Neural progenitor cell (in vitro differentiated cells): ENCODE measurements around the gene WIZ. TPM values are rescaled to one million over a fixed set of nuclear protein-coding genes. Genes with fewer than 3 reads are reported as not detected.

Experiments used
- DNase-seq: peaks from one replicate; pipeline ENCODE4 v3.0.0-alpha.2; 2016; ENCODE audit warnings: low spot score
- H2AFZ ChIP-seq: fragments of 200-600 bp; sonication (generic); replicated peaks from 2 replicates; pipeline ENCODE4 v1.6.1; 2016; ENCODE audit warnings: antibody characterized with exemption
- H3F3A ChIP-seq: fragments of 200-600 bp; sonication (generic); 2 replicates; pipeline ENCODE4 v1.6.1; 2016; ENCODE audit warnings: antibody characterized with exemption, low read depth
- H3K27ac ChIP-seq: fragments of 200-600 bp; sonication (generic); 2 replicates; pipeline ENCODE4 v1.5.1; 2016; ENCODE audit warnings: mild to moderate bottlenecking
- H3K27me3 ChIP-seq: fragments of 200-600 bp; sonication (generic); 2 replicates; pipeline ENCODE4 v1.6.1; 2016; ENCODE audit warnings: mild to moderate bottlenecking, moderate library complexity
- H3K36me3 ChIP-seq: fragments of 200-600 bp; sonication (generic); 2 replicates; pipeline ENCODE4 v1.5.1; 2016
- H3K4me1 ChIP-seq: fragments of 200-600 bp; sonication (generic); 2 replicates; pipeline ENCODE4 v1.6.1; 2016; ENCODE audit warnings: mixed run types
- H3K4me2 ChIP-seq: fragments of 200-600 bp; sonication (generic); 2 replicates; pipeline ENCODE4 v1.6.1; 2016
- H3K4me3 ChIP-seq: fragments of 200-600 bp; sonication (generic); 2 replicates; pipeline ENCODE4 v1.5.1; 2016
- H3K79me2 ChIP-seq: fragments of 200-600 bp; sonication (generic); 2 replicates; pipeline ENCODE4 v1.6.1; 2016; ENCODE audit warnings: low read depth
- H3K9ac ChIP-seq: fragments of 200-600 bp; sonication (generic); 2 replicates; pipeline ENCODE4 v1.6.1; 2016
- H3K9me3 ChIP-seq: fragments of 200-600 bp; sonication (generic); 2 replicates; pipeline ENCODE4 v1.5.1; 2016; ENCODE audit warnings: low read depth
- H4K20me1 ChIP-seq: fragments of 200-600 bp; sonication (generic); 2 replicates; pipeline ENCODE4 v1.6.1; 2016; ENCODE audit warnings: low read depth
- H3K27ac Mint-ChIP-seq: 3 replicates; pipeline ENCODE4 v1.8.0; 2021; ENCODE audit warnings: mixed read lengths
- H3K27me3 Mint-ChIP-seq: 2 replicates; pipeline ENCODE4 v1.8.0; 2022; ENCODE audit warnings: low read depth, mild to moderate bottlenecking, inconsistent platforms, moderate library complexity, mixed read lengths; ENCODE audit not compliant: insufficient read depth
- H3K36me3 Mint-ChIP-seq: 3 replicates; pipeline ENCODE4 v1.8.0; 2021; ENCODE audit warnings: mixed read lengths
- H3K4me1 Mint-ChIP-seq: 3 replicates; pipeline ENCODE4 v1.8.0; 2021; ENCODE audit warnings: mixed read lengths
- H3K4me3 Mint-ChIP-seq: 3 replicates; pipeline ENCODE4 v1.8.0; 2021; ENCODE audit warnings: mild to moderate bottlenecking, moderate library complexity, mixed read lengths
- H3K9me3 Mint-ChIP-seq: 3 replicates; pipeline ENCODE4 v1.8.0; 2020; ENCODE audit warnings: mixed read lengths
- CTCF ChIP-seq: fragments of 200-600 bp; sonication (generic); IDR thresholded peaks from 2 replicates; pipeline ENCODE4 v1.5.1; 2017; ENCODE audit warnings: antibody characterized with exemption, mild to moderate bottlenecking
- EZH2 ChIP-seq: fragments of 200-600 bp; sonication (generic); IDR thresholded peaks from 2 replicates; pipeline ENCODE4 v1.6.1; 2017; ENCODE audit warnings: antibody characterized with exemption, mild to moderate bottlenecking, moderate library complexity
- EZH2phosphoT487 ChIP-seq: fragments of 200-600 bp; sonication (generic); IDR thresholded peaks from 2 replicates; pipeline ENCODE4 v1.6.1; 2017; ENCODE audit warnings: antibody characterized with exemption
- total RNA-seq: library from RNA; depleted of rRNA; stranded (reverse); fragments of >200 nt; gene quantifications from 2 replicates; pipeline ENCODE4 v1.2.3, GENCODE V29; 2015; ENCODE audit warnings: low replicate concordance

Gene WIZ
- total RNA-seq, 1 donor from 2014 or later = 9.1 TPM

DNA sequence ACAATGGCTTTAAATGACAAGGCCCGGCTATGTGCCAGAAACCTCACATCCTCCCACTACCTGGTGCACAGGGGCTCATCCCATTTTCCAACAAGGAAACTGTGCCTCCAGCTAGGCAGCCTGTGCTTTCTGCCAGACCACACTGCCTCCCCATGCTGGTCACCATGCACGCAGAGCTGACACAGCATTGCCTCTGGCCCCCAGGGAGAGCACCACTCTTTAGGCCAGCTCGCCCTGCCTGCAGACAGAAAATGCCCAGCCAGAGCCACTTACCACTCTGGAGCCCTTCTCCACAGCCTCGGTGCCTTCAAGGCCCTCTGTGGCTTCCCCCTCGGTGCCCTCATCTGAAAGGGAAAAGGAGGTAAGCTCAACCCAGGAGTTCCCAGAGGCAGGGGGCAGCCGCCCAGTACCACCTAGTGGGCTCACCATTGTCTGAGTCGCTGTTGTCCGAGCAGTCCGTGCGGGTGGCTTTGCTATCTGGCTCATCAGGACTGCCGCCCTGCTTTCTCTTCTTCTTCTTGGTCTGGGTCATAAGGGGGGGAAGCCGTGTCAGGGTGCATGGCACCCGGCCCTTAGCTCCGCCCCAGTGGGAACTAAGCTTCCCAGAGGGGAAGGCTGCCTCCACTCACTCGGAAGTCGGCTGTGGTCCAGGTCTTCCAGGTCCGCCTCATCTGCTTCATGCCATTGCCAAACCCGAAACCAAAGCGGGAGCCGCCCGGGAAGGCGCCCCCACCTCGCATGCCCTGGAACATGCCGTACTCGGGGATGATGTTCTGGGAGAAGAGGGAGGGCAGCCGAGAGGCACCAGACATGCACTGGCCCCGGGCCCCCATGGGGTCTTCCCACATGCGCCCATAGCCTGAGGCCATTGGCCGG is 49.0 kb downstream of the WIZ start:
- H3K36me3 Mint-ChIP-seq = peaks cover 28% of the 10 kb centered on the region
- Histone ChIP-seq H4K20me1 (peaks cover 74% of the 10 kb centered on the region), H3K4me3 (no peak overlapping the region), H3K27me3 (no peaks in the 10 kb centered on the region), H3K9ac (no peak overlapping the region), H3K27ac (no peak overlapping the region), H3K36me3 (no peaks in the 10 kb centered on the region), H3F3A (no peaks in the 10 kb centered on the region), H2AFZ (no peak overlapping the region), H3K4me2 (no peak overlapping the region), H3K79me2 (peaks cover 71% of the 10 kb centered on the region), H3K4me1 (peaks cover 10% of the 10 kb centered on the region), H3K9me3 (no peaks in the 10 kb centered on the region)
- no peak for TF ChIP-seq EZH2phosphoT487
- TF ChIP-seq EZH2 = no peak
- no peak for TF ChIP-seq CTCF
- DNase-seq = no peak
- H3K9me3 Mint-ChIP-seq = no peaks in the 10 kb centered on the region
- no peak overlapping the region for H3K27ac Mint-ChIP-seq
- peaks cover 8% of the 10 kb centered on the region for H3K27me3 Mint-ChIP-seq
- peaks cover 10% of the 10 kb centered on the region for H3K4me1 Mint-ChIP-seq
- no peak overlapping the region for H3K4me3 Mint-ChIP-seq

DNA sequence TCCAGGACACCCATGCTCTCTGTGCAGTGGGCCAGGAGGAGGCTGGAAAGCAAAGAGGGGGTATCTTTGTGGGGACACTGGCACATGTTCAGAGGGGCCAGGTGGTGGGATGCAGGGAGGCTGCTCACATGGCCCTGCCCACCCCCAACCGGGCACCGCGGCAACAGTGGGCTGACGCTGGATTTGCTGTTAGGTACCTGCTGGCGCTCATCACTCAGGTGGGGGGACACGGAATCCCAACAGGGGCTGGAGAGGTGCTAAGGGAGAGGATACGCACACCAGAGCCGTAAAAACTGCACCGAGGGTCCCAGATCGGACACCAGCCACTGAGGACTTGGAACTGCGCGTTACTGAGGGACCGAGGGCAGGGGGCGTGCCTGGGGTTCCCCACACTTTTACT is 50.1 kb downstream of the WIZ start:
- Histone ChIP-seq H2AFZ (no peak overlapping the region), H3K9me3 (no peaks in the 10 kb centered on the region), H3K4me3 (no peak overlapping the region), H3K36me3 (no peaks in the 10 kb centered on the region), H3K4me1 (peaks cover 2% of the 10 kb centered on the region), H3F3A (peaks cover 2% of the 10 kb centered on the region), H3K27ac (no peak overlapping the region), H4K20me1 (peaks cover 62% of the 10 kb centered on the region), H3K9ac (no peak overlapping the region), H3K4me2 (no peak overlapping the region), H3K27me3 (no peaks in the 10 kb centered on the region), H3K79me2 (peaks cover 64% of the 10 kb centered on the region)
- no peak overlapping the region for H3K27ac Mint-ChIP-seq
- peaks cover 5% of the 10 kb centered on the region for H3K4me1 Mint-ChIP-seq
- H3K27me3 Mint-ChIP-seq = peaks cover 8% of the 10 kb centered on the region
- H3K4me3 Mint-ChIP-seq = no peak overlapping the region
- H3K36me3 Mint-ChIP-seq = peaks cover 28% of the 10 kb centered on the region
- no peak for DNase-seq
- TF ChIP-seq CTCF = no peak
- no peak for TF ChIP-seq EZH2
- TF ChIP-seq EZH2phosphoT487 = no peak
- no peaks in the 10 kb centered on the region for H3K9me3 Mint-ChIP-seq

DNA sequence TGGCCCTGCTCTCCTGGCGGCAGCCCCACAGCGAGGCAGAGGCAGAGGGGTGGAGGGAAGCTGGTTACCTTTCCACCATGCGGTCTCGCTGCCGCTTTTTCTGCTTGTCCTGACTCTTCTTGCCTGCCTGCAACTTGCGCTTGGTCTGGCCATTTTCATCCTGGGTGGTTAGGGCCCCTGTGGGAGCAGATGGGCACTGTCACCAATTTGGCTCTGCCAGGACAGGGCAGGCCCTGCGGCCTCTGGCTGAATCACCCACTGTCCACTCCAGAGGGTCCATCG is 50.6 kb downstream of the WIZ start:
- Histone ChIP-seq H3K4me3 (no peak overlapping the region), H4K20me1 (peaks cover 58% of the 10 kb centered on the region), H3K79me2 (peaks cover 64% of the 10 kb centered on the region), H3K4me1 (no peaks in the 10 kb centered on the region), H3K9me3 (no peaks in the 10 kb centered on the region), H3K27ac (no peak overlapping the region), H3F3A (peaks cover 5% of the 10 kb centered on the region), H2AFZ (no peak overlapping the region), H3K4me2 (no peak overlapping the region), H3K36me3 (no peaks in the 10 kb centered on the region), H3K27me3 (no peaks in the 10 kb centered on the region), H3K9ac (no peak overlapping the region)
- Mint-ChIP-seq H3K27me3 (peaks cover 8% of the 10 kb centered on the region), H3K9me3 (no peaks in the 10 kb centered on the region), H3K4me3 (no peak overlapping the region), H3K4me1 (peaks cover under 1% of the 10 kb centered on the region), H3K36me3 (peaks cover 28% of the 10 kb centered on the region), H3K27ac (no peak overlapping the region)
- no peak for DNase-seq
- no peak for TF ChIP-seq EZH2phosphoT487
- TF ChIP-seq EZH2 = no peak
- no peak for TF ChIP-seq CTCF
